SU-DHL-6 (cell line): ENCODE data around the gene MAPK13.

Source experiments
- H2AFZ ChIP-seq: fragments of 200-600 bp; sonication (generic); 2 replicates; pipeline ENCODE4 v1.6.1; 2014; ENCODE audit warnings: low read depth, mild to moderate bottlenecking, moderate library complexity, mixed read lengths, antibody characterized with exemption, low read length; ENCODE audit not compliant: severe bottlenecking
- H3F3A ChIP-seq: fragments of 200-600 bp; shearing (Covaris generic); 2 replicates; pipeline ENCODE4 v1.6.0; 2016; ENCODE audit warnings: antibody characterized with exemption, mild to moderate bottlenecking; ENCODE audit not compliant: insufficient read depth
- H3K27ac ChIP-seq: fragments of 200-600 bp; sonication (generic); 2 replicates; pipeline ENCODE4 v1.5.1; 2016; ENCODE audit warnings: low read depth, mild to moderate bottlenecking, low read length, moderate library complexity, mixed read lengths
- H3K27me3 ChIP-seq: fragments of 200-600 bp; sonication (generic), shearing (Covaris generic); 2 replicates; pipeline ENCODE4 v1.6.0; 2014; ENCODE audit warnings: mild to moderate bottlenecking, low read length
- H3K36me3 ChIP-seq: fragments of 200-600 bp; sonication (generic); 2 replicates; pipeline ENCODE4 v1.6.1; 2014; ENCODE audit warnings: mild to moderate bottlenecking, low read length, mixed read lengths
- H3K4me2 ChIP-seq: fragments of 300-600, 200-600 bp; shearing (Covaris generic), sonication (generic); 2 replicates; pipeline ENCODE4 v1.6.0; 2014; ENCODE audit warnings: low read length, low read depth, mild to moderate bottlenecking; ENCODE audit not compliant: poor library complexity, severe bottlenecking
- H3K4me3 ChIP-seq: fragments of 200-600 bp; sonication (generic); 2 replicates; pipeline ENCODE4 v1.5.1; 2014; ENCODE audit warnings: antibody characterized with exemption, low read length, mild to moderate bottlenecking, mixed read lengths; ENCODE audit not compliant: insufficient read depth, poor library complexity, severe bottlenecking
- H3K79me2 ChIP-seq: fragments of 200-600 bp; sonication (generic); 2 replicates; pipeline ENCODE4 v1.6.1; 2014; ENCODE audit warnings: mild to moderate bottlenecking, low read length, moderate library complexity; ENCODE audit not compliant: insufficient read depth
- H3K9ac ChIP-seq: fragments of 200-600 bp; sonication (generic); 2 replicates; pipeline ENCODE4 v1.7.0; 2014; ENCODE audit warnings: mild to moderate bottlenecking, low read length
- H3K9me2 ChIP-seq: fragments of 200-600 bp; sonication (generic); replicated peaks from 2 replicates; pipeline ENCODE4 v1.6.1; 2014; ENCODE audit warnings: low read length; ENCODE audit not compliant: insufficient read depth
- H3K9me3 ChIP-seq: fragments of 200-600 bp; sonication (generic); 2 replicates; pipeline ENCODE4 v1.6.1; 2014; ENCODE audit warnings: low read length, mixed read lengths; ENCODE audit not compliant: insufficient read depth
- H4K20me1 ChIP-seq: fragments of 200-600 bp; sonication (generic); 2 replicates; pipeline ENCODE4 v1.6.1; 2014; ENCODE audit warnings: low read depth, mild to moderate bottlenecking, antibody characterized with exemption, low read length, moderate library complexity, mixed read lengths
- CTCF ChIP-seq: fragments of 200-600 bp; sonication (generic); IDR thresholded peaks from one replicate; pipeline ENCODE4 v1.5.1; 2017; ENCODE audit warnings: antibody characterized with exemption, mild to moderate bottlenecking, low read length, moderate library complexity; ENCODE audit not compliant: insufficient read depth, poor library complexity, severe bottlenecking
- EZH2phosphoT487 ChIP-seq: fragments of 200-600 bp; sonication (generic), shearing (Covaris generic); conservative IDR thresholded peaks from 2 replicates; pipeline ENCODE4 v1.6.1; 2018; ENCODE audit warnings: mild to moderate bottlenecking, antibody characterized with exemption, low read length, moderate library complexity, mixed read lengths

MAPK13 gene

GRCh38 chr6:36155662-36156061 is 25.3 kb downstream of the MAPK13 start:
- TF ChIP-seq EZH2phosphoT487 (no peak), CTCF (no peak)
- Histone ChIP-seq H2AFZ (no peak overlapping the region), H3K27ac (no peak overlapping the region), H3K36me3 (no peaks in the 10 kb centered on the region; the same call in 1 of the 2 replicates), H4K20me1 (no peaks in the 10 kb centered on the region), H3K4me2 (no peak overlapping the region), H3K79me2 (no peaks in the 10 kb centered on the region), H3F3A (no peaks in the 10 kb centered on the region), H3K4me3 (no peak overlapping the region), H3K9ac (no peak overlapping the region), H3K9me2 (no peaks in the 10 kb centered on the region), H3K27me3 (no peaks in the 10 kb centered on the region), H3K9me3 (peaks cover 9% of the 10 kb centered on the region; the same call in 1 of the 2 replicates)

GRCh38 chr6:36160147-36160760 is 29.9 kb downstream of the MAPK13 start:
- Histone ChIP-seq H3K9me2 (no peaks in the 10 kb centered on the region), H3K36me3 (no peaks in the 10 kb centered on the region; the same call in 1 of the 2 replicates), H4K20me1 (no peaks in the 10 kb centered on the region), H3K9me3 (peaks cover 5% of the 10 kb centered on the region; the same call in 1 of the 2 replicates), H3K27ac (no peak overlapping the region), H3K79me2 (no peaks in the 10 kb centered on the region), H3K4me2 (no peak overlapping the region), H3K9ac (no peak overlapping the region), H3K27me3 (no peaks in the 10 kb centered on the region), H3K4me3 (no peak overlapping the region), H3F3A (no peaks in the 10 kb centered on the region), H2AFZ (no peak overlapping the region)
- TF ChIP-seq CTCF, result no peak
- TF ChIP-seq EZH2phosphoT487, result no peak

GRCh38 chr6:36169023-36170007 is 39.0 kb downstream of the MAPK13 start:
- Histone ChIP-seq H2AFZ (no peak overlapping the region), H3K9me2 (no peaks in the 10 kb centered on the region), H3K9ac (no peak overlapping the region), H3K27me3 (no peaks in the 10 kb centered on the region), H3K27ac (no peak overlapping the region), H4K20me1 (no peaks in the 10 kb centered on the region), H3K9me3 (no peaks in the 10 kb centered on the region), H3K4me2 (no peak overlapping the region), H3F3A (no peaks in the 10 kb centered on the region), H3K36me3 (no peaks in the 10 kb centered on the region; the same call in 1 of the 2 replicates), H3K79me2 (no peaks in the 10 kb centered on the region), H3K4me3 (no peak overlapping the region)
- TF ChIP-seq EZH2phosphoT487, result no peak
- no peak for TF ChIP-seq CTCF
